ENCODE results near the gene TNNI3K. TPM values are rescaled to one million over a fixed set of nuclear protein-coding genes. Genes with fewer than 3 reads are reported as not detected.

The TNNI3K gene
- total RNA-seq, 6 donors from 2014 or later = 0.72 to 2.8 (median 2.1) TPM; not detected in 1

DNA sequence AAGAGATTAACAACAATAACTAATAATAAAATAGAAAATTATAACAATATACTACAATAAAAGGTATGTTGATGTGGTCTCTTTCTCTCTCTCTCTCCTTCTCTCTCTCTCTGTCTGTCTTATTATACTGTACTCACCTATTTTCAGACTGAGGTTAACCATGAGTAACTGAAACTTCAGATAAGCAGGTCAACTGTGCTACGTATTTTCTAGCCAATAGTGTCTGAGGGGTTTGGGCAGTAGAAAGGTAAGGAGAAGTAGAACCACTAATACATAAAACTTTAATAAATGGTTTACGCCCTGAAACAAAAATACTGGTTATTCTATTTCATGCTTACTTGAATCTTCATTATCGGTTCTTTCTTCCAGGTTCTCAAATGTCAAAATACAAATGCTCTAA lies 348.2 kb downstream of the TNNI3K start:
- Histone ChIP-seq H3K9me3 (no peaks in the 10 kb centered on the region), H3K36me3 (no peaks in the 10 kb centered on the region), H3K27me3 (no peaks in the 10 kb centered on the region), H3K4me3 (no peak overlapping the region), H3K4me1 (no peaks in the 10 kb centered on the region), H3K27ac (no peak overlapping the region)
- ATAC-seq (ENCODE audit: low FRiP score in 2 of 2) = no peak
- TF ChIP-seq, protein P1, sequence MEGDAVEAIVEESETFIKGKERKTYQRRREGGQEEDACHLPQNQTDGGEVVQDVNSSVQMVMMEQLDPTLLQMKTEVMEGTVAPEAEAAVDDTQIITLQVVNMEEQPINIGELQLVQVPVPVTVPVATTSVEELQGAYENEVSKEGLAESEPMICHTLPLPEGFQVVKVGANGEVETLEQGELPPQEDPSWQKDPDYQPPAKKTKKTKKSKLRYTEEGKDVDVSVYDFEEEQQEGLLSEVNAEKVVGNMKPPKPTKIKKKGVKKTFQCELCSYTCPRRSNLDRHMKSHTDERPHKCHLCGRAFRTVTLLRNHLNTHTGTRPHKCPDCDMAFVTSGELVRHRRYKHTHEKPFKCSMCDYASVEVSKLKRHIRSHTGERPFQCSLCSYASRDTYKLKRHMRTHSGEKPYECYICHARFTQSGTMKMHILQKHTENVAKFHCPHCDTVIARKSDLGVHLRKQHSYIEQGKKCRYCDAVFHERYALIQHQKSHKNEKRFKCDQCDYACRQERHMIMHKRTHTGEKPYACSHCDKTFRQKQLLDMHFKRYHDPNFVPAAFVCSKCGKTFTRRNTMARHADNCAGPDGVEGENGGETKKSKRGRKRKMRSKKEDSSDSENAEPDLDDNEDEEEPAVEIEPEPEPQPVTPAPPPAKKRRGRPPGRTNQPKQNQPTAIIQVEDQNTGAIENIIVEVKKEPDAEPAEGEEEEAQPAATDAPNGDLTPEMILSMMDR (IDR thresholded peaks at IDR 0.05) = no peak
- TF ChIP-seq EP300 (IDR thresholded peaks at IDR 0.05) = no peak
- no peak for TF ChIP-seq POLR2AphosphoS5 (IDR thresholded peaks at IDR 0.05)
- no peak for TF ChIP-seq POLR2A (IDR thresholded peaks at IDR 0.05)
- no peak for DNase-seq
- WGBS, 2 donors = 87 to 91% methylated on average over 3 of the region's 3 CpGs

- 57 to 75% methylated on average over 2 of the region's 2 CpGs for WGBS, 2 donors
- ATAC-seq (ENCODE audit: low FRiP score in 2 of 2) = peak; percentile 19 to 30
These were observed 349.0 kb downstream of the TNNI3K start for GRCh38 chr1:74584185-74584584.

GRCh38 chr1:74586253-74586897 lies 351.2 kb downstream of the TNNI3K start:
- H3K27ac ChIP-seq = no peak overlapping the region
- no peaks in the 10 kb centered on the region for H3K36me3 ChIP-seq
- TF ChIP-seq, protein P1 (IDR thresholded peaks at IDR 0.05) = no peak
- TF ChIP-seq POLR2AphosphoS5 (IDR thresholded peaks at IDR 0.05) (no peak), EP300 (IDR thresholded peaks at IDR 0.05) (no peak), POLR2A (IDR thresholded peaks at IDR 0.05) (no peak)
- H3K4me1 ChIP-seq = no peaks in the 10 kb centered on the region
- no peaks in the 10 kb centered on the region for H3K9me3 ChIP-seq
- ATAC-seq (ENCODE audit: low FRiP score in 2 of 2) (no peak), DNase-seq (no peak)
- H3K27me3 ChIP-seq = no peaks in the 10 kb centered on the region
- H3K4me3 ChIP-seq = no peak overlapping the region
- 68 to 70% methylated on average over 4 of the region's 4 CpGs for WGBS, 2 donors

More at GRCh38 chr1:74584185-74584584, 349.0 kb downstream of the TNNI3K start:
- Histone ChIP-seq H3K4me1 (no peaks in the 10 kb centered on the region), H3K27ac (no peak overlapping the region), H3K4me3 (no peak overlapping the region), H3K9me3 (no peaks in the 10 kb centered on the region), H3K36me3 (no peaks in the 10 kb centered on the region), H3K27me3 (no peaks in the 10 kb centered on the region)
- DNase-seq = no peak
- TF ChIP-seq POLR2A (IDR thresholded peaks at IDR 0.05) (no peak), EP300 (IDR thresholded peaks at IDR 0.05) (no peak), POLR2AphosphoS5 (IDR thresholded peaks at IDR 0.05) (no peak)
- TF ChIP-seq, protein P1 (IDR thresholded peaks at IDR 0.05) = no peak

- no peak for DNase-seq
- H3K9me3 ChIP-seq = no peaks in the 10 kb centered on the region
- WGBS, 2 donors = 92 to 96% methylated on average over 2 of the region's 2 CpGs
- no peaks in the 10 kb centered on the region for H3K27me3 ChIP-seq
- H3K27ac ChIP-seq = no peak overlapping the region
- H3K4me3 ChIP-seq = no peak overlapping the region
- H3K36me3 ChIP-seq = no peaks in the 10 kb centered on the region
- TF ChIP-seq EP300 (IDR thresholded peaks at IDR 0.05) (no peak), POLR2A (IDR thresholded peaks at IDR 0.05) (no peak), POLR2AphosphoS5 (IDR thresholded peaks at IDR 0.05) (no peak)
- TF ChIP-seq, protein P1 (IDR thresholded peaks at IDR 0.05) = no peak
- no peaks in the 10 kb centered on the region for H3K4me1 ChIP-seq
- no peak for ATAC-seq (ENCODE audit: low FRiP score in 2 of 2)
These were observed 352.7 kb downstream of the TNNI3K start for GRCh38 chr1:74587888-74588287.

DNA sequence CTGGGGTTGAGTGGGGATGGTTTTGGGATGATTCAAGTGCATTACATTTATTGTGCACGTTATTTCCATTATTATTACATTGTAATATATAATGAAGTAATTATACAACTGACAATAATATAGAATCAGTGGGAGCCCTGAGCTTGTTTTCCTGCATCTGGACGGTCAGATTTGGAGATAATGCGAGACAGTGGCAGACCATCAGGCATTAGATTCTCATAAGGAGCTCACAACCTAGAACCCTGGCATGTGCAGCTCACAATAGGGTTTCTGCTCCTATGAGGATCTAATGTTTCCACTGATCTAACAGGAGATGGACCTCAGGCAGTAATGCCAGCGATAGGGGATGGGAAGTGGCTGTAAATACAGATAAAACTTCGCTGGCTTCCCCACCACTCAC lies 355.1 kb downstream of the TNNI3K start:
- TF ChIP-seq POLR2AphosphoS5 (IDR thresholded peaks at IDR 0.05) (no peak), EP300 (IDR thresholded peaks at IDR 0.05) (no peak), POLR2A (IDR thresholded peaks at IDR 0.05) (no peak)
- TF ChIP-seq, protein P1 (IDR thresholded peaks at IDR 0.05) = no peak

More for the DNA sequence above, 355.1 kb downstream of the TNNI3K start:
- Histone ChIP-seq H3K36me3 (no peaks in the 10 kb centered on the region), H3K4me1 (no peaks in the 10 kb centered on the region), H3K4me3 (no peak overlapping the region), H3K27ac (no peak overlapping the region), H3K9me3 (no peaks in the 10 kb centered on the region), H3K27me3 (no peaks in the 10 kb centered on the region)
- ATAC-seq (ENCODE audit: low FRiP score in 2 of 2) (no peak), DNase-seq (no peak)
- 76 to 88% methylated on average over 5 of the region's 5 CpGs for WGBS, 2 donors
